ENCODE results near the gene CSNK1D.

DNA sequence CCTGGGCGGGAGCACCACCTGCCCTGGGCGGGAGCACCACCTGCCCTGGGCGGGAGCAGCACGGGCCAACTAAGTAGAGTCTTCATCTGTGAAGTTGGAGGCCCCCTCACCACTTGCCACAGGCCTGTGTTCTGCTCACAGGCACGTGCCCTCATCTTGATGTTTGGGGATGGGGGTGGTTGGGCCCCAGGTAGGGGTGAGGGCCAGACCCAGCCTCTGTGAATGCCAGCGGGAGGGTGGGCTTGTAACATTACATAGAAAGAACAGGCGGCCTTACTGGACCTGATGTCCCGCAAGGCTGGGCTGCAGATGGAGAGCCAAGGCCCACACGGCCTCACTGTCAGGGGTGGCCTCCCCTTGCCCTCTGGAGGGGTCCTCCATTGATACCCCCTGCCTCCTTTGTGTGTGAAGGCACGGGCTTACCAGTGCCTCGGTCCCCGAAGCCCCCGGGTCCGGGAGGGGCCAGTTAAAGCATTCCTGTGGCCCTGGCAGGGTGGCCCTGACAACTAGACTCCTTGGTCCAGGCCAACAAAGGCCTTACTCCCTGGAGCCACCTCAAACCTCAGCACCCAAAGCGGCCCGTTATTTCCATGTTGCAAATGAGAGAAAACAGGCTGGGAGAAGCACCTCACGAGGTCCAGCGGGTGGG, 45.7 kb downstream of the CSNK1D start:
- no peak for TF ChIP-seq POLR2A (IDR thresholded peaks at IDR 0.05)
- TF ChIP-seq, protein P1, sequence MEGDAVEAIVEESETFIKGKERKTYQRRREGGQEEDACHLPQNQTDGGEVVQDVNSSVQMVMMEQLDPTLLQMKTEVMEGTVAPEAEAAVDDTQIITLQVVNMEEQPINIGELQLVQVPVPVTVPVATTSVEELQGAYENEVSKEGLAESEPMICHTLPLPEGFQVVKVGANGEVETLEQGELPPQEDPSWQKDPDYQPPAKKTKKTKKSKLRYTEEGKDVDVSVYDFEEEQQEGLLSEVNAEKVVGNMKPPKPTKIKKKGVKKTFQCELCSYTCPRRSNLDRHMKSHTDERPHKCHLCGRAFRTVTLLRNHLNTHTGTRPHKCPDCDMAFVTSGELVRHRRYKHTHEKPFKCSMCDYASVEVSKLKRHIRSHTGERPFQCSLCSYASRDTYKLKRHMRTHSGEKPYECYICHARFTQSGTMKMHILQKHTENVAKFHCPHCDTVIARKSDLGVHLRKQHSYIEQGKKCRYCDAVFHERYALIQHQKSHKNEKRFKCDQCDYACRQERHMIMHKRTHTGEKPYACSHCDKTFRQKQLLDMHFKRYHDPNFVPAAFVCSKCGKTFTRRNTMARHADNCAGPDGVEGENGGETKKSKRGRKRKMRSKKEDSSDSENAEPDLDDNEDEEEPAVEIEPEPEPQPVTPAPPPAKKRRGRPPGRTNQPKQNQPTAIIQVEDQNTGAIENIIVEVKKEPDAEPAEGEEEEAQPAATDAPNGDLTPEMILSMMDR (IDR thresholded peaks at IDR 0.05), result no peak
